COLO829 (cell line): Measurements from ENCODE around the gene GAPDHS.

ENCODE experiments used
- DNase-seq: peaks from one replicate; pipeline ENCODE4 v3.0.0; 2012; ENCODE audit warnings: low spot score

The GAPDHS gene

GRCh38 chr19:35539850-35540249 is 6.6 kb downstream of the GAPDHS start:
- DNase-seq: no peak

GRCh38 chr19:35540356-35540927 is 7.2 kb downstream of the GAPDHS start:
- DNase-seq: no peak

- DNase-seq: no peak
Measured at GRCh38 chr19:35542209-35542608, 9.0 kb downstream of the GAPDHS start.

GRCh38 chr19:35543280-35544109 is 10.2 kb downstream of the GAPDHS start:
- no peak for DNase-seq

- DNase-seq: no peak
Measured at GRCh38 chr19:35544110-35544802, 11.0 kb downstream of the GAPDHS start.

- peak; percentile 95 for DNase-seq
Measured at GRCh38 chr19:35545001-35545854, 12.0 kb downstream of the GAPDHS start, which contains the start of gene TMEM147. TSS of gene TMEM147 (plus strand) at chr19:35545626. CDS start at chr19:35545740, 114 bp downstream.

GRCh38 chr19:35545855-35546381 is 12.7 kb downstream of the GAPDHS start:
- no peak for DNase-seq

GRCh38 chr19:35546532-35546931 is 13.3 kb downstream of the GAPDHS start:
- no peak for DNase-seq

- DNase-seq: peak; percentile 75
Measured at GRCh38 chr19:35549174-35549788, 16.0 kb downstream of the GAPDHS start.

GRCh38 chr19:35549879-35550523 is 16.7 kb downstream of the GAPDHS start:
- DNase-seq: no peak

GRCh38 chr19:35551091-35551810 is 18.0 kb downstream of the GAPDHS start:
- DNase-seq: no peak

GRCh38 chr19:35552534-35553384 is 19.5 kb downstream of the GAPDHS start:
- DNase-seq: no peak

GRCh38 chr19:35553385-35554000 is 20.2 kb downstream of the GAPDHS start:
- DNase-seq: no peak

GRCh38 chr19:35554076-35554475 is 20.8 kb downstream of the GAPDHS start:
- DNase-seq: no peak

GRCh38 chr19:35555301-35556005 is 22.2 kb downstream of the GAPDHS start:
- DNase-seq: no peak

- no peak for DNase-seq
Measured at GRCh38 chr19:35556025-35556590, 22.9 kb downstream of the GAPDHS start.

- no peak for DNase-seq
Measured at GRCh38 chr19:35556846-35557538, 23.7 kb downstream of the GAPDHS start.
